Smooth muscle cell of the brain vasculature (primary cell): Measurements from ENCODE around the gene TNFRSF9.

Experiments
- DNase-seq: peaks from one replicate; pipeline ENCODE4 v3.0.0-alpha.2; 2012; ENCODE audit warnings: low read depth, low spot score

TNFRSF9 gene

GRCh38 chr1:7873801-7874795, 66.5 kb downstream of the TNFRSF9 start:
- DNase-seq: no peak

- DNase-seq: no peak
These were observed 69.5 kb downstream of the TNFRSF9 start for GRCh38 chr1:7871136-7871535.

- no peak for DNase-seq
These were observed 71.3 kb downstream of the TNFRSF9 start for GRCh38 chr1:7869136-7869920.

GRCh38 chr1:7868070-7868780, 72.4 kb downstream of the TNFRSF9 start:
- DNase-seq: no peak

- no peak for DNase-seq
These were observed 74.7 kb downstream of the TNFRSF9 start for GRCh38 chr1:7865978-7866377.
